Measurements from ENCODE around the gene MCCC1.

MCCC1 gene

GRCh38 chr3:183116025-183116614 lies 16.8 kb upstream of the MCCC1 start:
- no peak for TF ChIP-seq GATA2 (IDR thresholded peaks at IDR 0.05; ENCODE audit: low read depth, low read length)
- TF ChIP-seq GATA3 (IDR thresholded peaks at IDR 0.05; ENCODE audit: low read depth, low read length) = no peak

- no peak for TF ChIP-seq GATA3 (IDR thresholded peaks at IDR 0.05; ENCODE audit: low read depth, low read length)
- TF ChIP-seq GATA2 (IDR thresholded peaks at IDR 0.05; ENCODE audit: low read depth, low read length) = no peak
Measured at GRCh38 chr3:183114384-183115178, 15.3 kb upstream of the MCCC1 start.

GRCh38 chr3:183108470-183108869 lies 9.2 kb upstream of the MCCC1 start:
- TF ChIP-seq GATA2 (IDR thresholded peaks at IDR 0.05; ENCODE audit: low read depth, low read length) (no peak), GATA3 (IDR thresholded peaks at IDR 0.05; ENCODE audit: low read depth, low read length) (0 out of 2 replicates have a peak, but pooled peaks have one; percentile 29)

- TF ChIP-seq GATA3 (IDR thresholded peaks at IDR 0.05; ENCODE audit: low read depth, low read length) (no peak), GATA2 (IDR thresholded peaks at IDR 0.05; ENCODE audit: low read depth, low read length) (no peak)
Measured at GRCh38 chr3:183108001-183108449, 8.7 kb upstream of the MCCC1 start.

- no peak for TF ChIP-seq GATA3 (IDR thresholded peaks at IDR 0.05; ENCODE audit: low read depth, low read length)
- no peak for TF ChIP-seq GATA2 (IDR thresholded peaks at IDR 0.05; ENCODE audit: low read depth, low read length)
Measured at GRCh38 chr3:183106635-183107034, 7.3 kb upstream of the MCCC1 start.

GRCh38 chr3:183100376-183100775 lies 1.1 kb upstream of the MCCC1 start:
- no peak for TF ChIP-seq GATA2 (IDR thresholded peaks at IDR 0.05; ENCODE audit: low read depth, low read length)
- TF ChIP-seq GATA3 (IDR thresholded peaks at IDR 0.05; ENCODE audit: low read depth, low read length) = no peak

- no peak for TF ChIP-seq GATA3 (IDR thresholded peaks at IDR 0.05; ENCODE audit: low read depth, low read length)
- TF ChIP-seq GATA2 (IDR thresholded peaks at IDR 0.05; ENCODE audit: low read depth, low read length) = no peak
Measured at GRCh38 chr3:183099838-183100204, 525 bp upstream of the MCCC1 start.

GRCh38 chr3:183098536-183099025 lies 715 bp downstream of the MCCC1 start:
- TF ChIP-seq GATA2 (IDR thresholded peaks at IDR 0.05; ENCODE audit: low read depth, low read length) (no peak), GATA3 (IDR thresholded peaks at IDR 0.05; ENCODE audit: low read depth, low read length) (no peak)

- TF ChIP-seq GATA2 (IDR thresholded peaks at IDR 0.05; ENCODE audit: low read depth, low read length) (no peak), GATA3 (IDR thresholded peaks at IDR 0.05; ENCODE audit: low read depth, low read length) (no peak)
Measured at GRCh38 chr3:183094711-183095110, 4.6 kb downstream of the MCCC1 start.

GRCh38 chr3:183092256-183092655 lies 7.0 kb downstream of the MCCC1 start:
- TF ChIP-seq GATA2 (IDR thresholded peaks at IDR 0.05; ENCODE audit: low read depth, low read length) (no peak), GATA3 (IDR thresholded peaks at IDR 0.05; ENCODE audit: low read depth, low read length) (no peak)

- TF ChIP-seq GATA3 (IDR thresholded peaks at IDR 0.05; ENCODE audit: low read depth, low read length) = no peak
- no peak for TF ChIP-seq GATA2 (IDR thresholded peaks at IDR 0.05; ENCODE audit: low read depth, low read length)
Measured at GRCh38 chr3:183087184-183087583, 12.1 kb downstream of the MCCC1 start.

GRCh38 chr3:183085634-183086390 lies 13.5 kb downstream of the MCCC1 start:
- TF ChIP-seq GATA2 (IDR thresholded peaks at IDR 0.05; ENCODE audit: low read depth, low read length) = no peak
- TF ChIP-seq GATA3 (IDR thresholded peaks at IDR 0.05; ENCODE audit: low read depth, low read length) = no peak

- TF ChIP-seq GATA2 (IDR thresholded peaks at IDR 0.05; ENCODE audit: low read depth, low read length) = no peak
- no peak for TF ChIP-seq GATA3 (IDR thresholded peaks at IDR 0.05; ENCODE audit: low read depth, low read length)
Measured at GRCh38 chr3:183082355-183082915, 16.9 kb downstream of the MCCC1 start.

Measured in SH-SY5Y (cell line).